B cell (primary cell): Measurements from ENCODE around the gene NAT10. TPM values are rescaled to one million over a fixed set of nuclear protein-coding genes. Genes with fewer than 3 reads are reported as not detected.

ENCODE experiments used
- ATAC-seq: fragments of 200-7000 bp; cut with Tn5 transposase; one replicate; pipeline ENCODE4 v1.10.0; 2021; ENCODE audit warnings: low read depth, mild to moderate bottlenecking, moderate number of reproducible peaks, moderate library complexity
- CTCF ChIA-PET: fragments of 350-600 bp; sonication (Branson Sonifier 250); formaldehyde crosslinking; loops from one replicate; lab custom pipeline; 2021; ENCODE audit warnings: antibody characterized with exemption, inconsistent platforms; lab: Charles Lee
- POLR2A ChIA-PET: fragments of 350-600 bp; sonication (Branson Sonifier 250); formaldehyde crosslinking; loops from one replicate; lab custom pipeline; 2021; ENCODE audit warnings: antibody characterized with exemption; lab: Charles Lee
- DNase-seq: peaks from one replicate; pipeline ENCODE4 v3.0.0; 2013
- H2AFZ ChIP-seq: 2 replicates; pipeline ENCODE4 v1.6.1; 2012; ENCODE audit warnings: mild to moderate bottlenecking, low read depth, low read length; ENCODE audit not compliant: insufficient read depth, poor library complexity, severe bottlenecking
- H3K27ac ChIP-seq, 2 donors: 1 replicate in 1 of 2; 2 replicates in 1 of 2; pipeline ENCODE4 v1.5.1; 2012 to 2013; ENCODE audit warnings: low read length in 2 of 2, mild to moderate bottlenecking in 2 of 2, moderate library complexity in 1 of 2
- H3K27me3 ChIP-seq, 4 experiments: fragments of 200-600 bp in 1 of 4; sonication (generic) in 1 of 4; replicated peaks in 1 of 4; 1 replicate in 2 of 4; 2 replicates in 2 of 4; pipeline versions ENCODE4 v1.6.1 to v1.7.0; 2013 to 2016; ENCODE audit warnings: low read length in 3 of 4, mild to moderate bottlenecking in 2 of 4, mixed read lengths in 1 of 4, moderate library complexity in 1 of 4; ENCODE audit not compliant: insufficient read depth in 4 of 4, control insufficient read depth in 3 of 4; ENCODE audit errors: control extremely low read depth in 1 of 4
- H3K36me3 ChIP-seq, 2 experiments: replicated peaks in 1 of 2; 1 replicate in 1 of 2; 2 replicates in 1 of 2; pipeline versions ENCODE4 v1.6.1 to v1.7.1; 2013; ENCODE audit warnings: low read length in 1 of 2; ENCODE audit not compliant: insufficient read depth in 2 of 2, control insufficient read depth in 1 of 2; ENCODE audit errors: control extremely low read depth in 1 of 2, extremely low read depth in 1 of 2
- H3K4me1 ChIP-seq, 2 donors: fragments of 200-600 bp in 1 of 2; sonication (generic) in 1 of 2; 1 replicate in 1 of 2; 2 replicates in 1 of 2; pipeline versions ENCODE4 v1.5.1 to v1.6.1; 2013 to 2017; ENCODE audit warnings: low read length in 2 of 2; ENCODE audit not compliant: control insufficient read depth in 2 of 2, insufficient read depth in 2 of 2
- H3K4me2 ChIP-seq: replicated peaks from 2 replicates; pipeline ENCODE3; 2012; ENCODE audit warnings: mild to moderate bottlenecking, low read depth, low read length; ENCODE audit not compliant: poor library complexity, severe bottlenecking
- H3K4me3 ChIP-seq, 5 experiments: fragments of 200-600 bp in 1 of 5; sonication (generic) in 1 of 5; 1 replicate in 3 of 5; 2 replicates in 2 of 5; pipeline versions ENCODE4 v1.5.1 to v1.7.0; 2011 to 2016; ENCODE audit warnings: low read length in 4 of 5, mild to moderate bottlenecking in 4 of 5, low read depth in 2 of 5, control low read depth in 1 of 5, moderate library complexity in 1 of 5; ENCODE audit not compliant: insufficient read depth in 1 of 5; ENCODE audit errors: control extremely low read depth in 1 of 5, extremely low read depth in 1 of 5
- H3K79me2 ChIP-seq: fragments of 200-600 bp; sonication (generic); one replicate; pipeline ENCODE4 v1.6.0; 2016; ENCODE audit warnings: low read length; ENCODE audit not compliant: control insufficient read depth, insufficient read depth
- H3K9ac ChIP-seq: fragments of 200-600 bp; sonication (generic); 2 replicates; pipeline ENCODE4 v1.6.1; 2017; ENCODE audit warnings: mild to moderate bottlenecking, low read length, moderate library complexity
- H3K9me3 ChIP-seq, 3 donors: one replicate each; pipeline versions ENCODE4 v1.6.1 to v1.7.1; 2013; ENCODE audit warnings: low read length in 2 of 3; ENCODE audit not compliant: control insufficient read depth in 2 of 3, insufficient read depth in 1 of 3; ENCODE audit errors: control extremely low read depth in 1 of 3
- H4K20me1 ChIP-seq: 2 replicates; pipeline ENCODE4 v1.6.0; 2012; ENCODE audit warnings: mild to moderate bottlenecking, low read length; ENCODE audit not compliant: insufficient read depth, control insufficient read depth, poor library complexity, severe bottlenecking
- H3K27ac Mint-ChIP-seq: one replicate; pipeline ENCODE4 v1.8.0; 2021; ENCODE audit warnings: mixed read lengths
- H3K27me3 Mint-ChIP-seq: one replicate; pipeline ENCODE4 v1.8.0; 2021; ENCODE audit warnings: mixed read lengths
- H3K4me1 Mint-ChIP-seq: one replicate; pipeline ENCODE4 v1.8.0; 2021; ENCODE audit warnings: mixed read lengths
- H3K4me3 Mint-ChIP-seq: one replicate; pipeline ENCODE4 v1.8.0; 2021; ENCODE audit warnings: mixed read lengths
- H3K9me3 Mint-ChIP-seq: one replicate; pipeline ENCODE4 v1.8.0; 2022; ENCODE audit warnings: mixed read lengths; ENCODE audit not compliant: insufficient read depth
- EZH2 ChIP-seq: IDR thresholded peaks from 2 replicates; pipeline ENCODE4 v1.6.1; 2012; ENCODE audit warnings: borderline replicate concordance, low read depth, mild to moderate bottlenecking, moderate library complexity, low read length; ENCODE audit not compliant: insufficient read depth, poor library complexity, severe bottlenecking
- WGBS: methylation state at CpG from one replicate; pipeline ENCODE4 v1.1.5; 2013; ENCODE audit warnings: missing lambda C conversion rate; ENCODE audit not compliant: insufficient coverage; 5-methylcytosine and 5-hydroxymethylcytosine counted together
- intact Hi-C: fragments of 100-400 bp; cut with micrococcal nuclease; formaldehyde crosslinking; loops from one replicate; pipeline ENCODE4 v1.10.0; 2022
- polyA plus RNA-seq: library from polyadenylated mRNA; depleted of rRNA; stranded (reverse); fragments of >200 nt; gene quantifications from 2 replicates; pipeline ENCODE4 v1.2.3, GENCODE V29; 2012
- total RNA-seq, 2 donors: library from RNA; stranded (reverse); fragments of 120-200 nt in 1 of 2; gene quantifications; 1 replicate in 1 of 2; 2 replicates in 1 of 2; pipeline versions ENCODE4 v1.2.3 to v1.2.4, GENCODE V29; 2013 to 2022
- TF ChIP-seq, protein P1 (sequence below): fragments of 200-600 bp; IDR thresholded peaks from one replicate; pipeline ENCODE4 v1.8.0; 2022; ENCODE audit warnings: antibody characterized with exemption, mild to moderate bottlenecking

NAT10 gene
- total and polyA plus RNA-seq, 2 donors (not counting 1 experiment from before 2014, with no cell fraction given), result 24.9 to 73.5 TPM

DNA sequence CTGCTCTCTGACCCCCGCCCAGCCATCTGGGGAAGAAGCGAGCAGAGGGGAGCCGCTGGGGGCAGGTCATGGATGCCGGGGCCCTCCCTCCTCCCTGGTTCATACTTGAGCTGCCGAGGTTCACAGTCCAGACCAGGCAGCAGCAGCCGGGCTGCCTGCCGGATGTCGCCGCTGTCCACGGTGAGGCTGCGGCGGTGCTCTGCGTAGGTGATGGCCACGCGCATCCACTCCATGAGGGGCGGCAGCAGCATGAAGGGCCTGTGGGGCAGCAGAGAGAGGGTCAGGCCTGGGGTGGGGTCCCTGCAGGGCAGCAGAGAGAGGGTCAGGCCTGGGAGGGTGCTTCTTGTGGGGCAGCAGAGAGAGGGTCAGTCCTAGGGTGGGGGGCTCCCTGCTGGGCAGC is 67.6 kb downstream of the NAT10 start:
- CTCF ChIA-PET, result interaction anchor here (1.0 to 7.0 kb wide), 6 partner anchors 9 to 321 kb away, joined by 3 to 129 read pairs (median 7); partner anchors contain the start of gene ABTB2
- Mint-ChIP-seq H3K4me3 (no peak overlapping the region), H3K27ac (no peak overlapping the region)

More for the DNA sequence above, 67.6 kb downstream of the NAT10 start:
- no peak overlapping the region for H3K9ac ChIP-seq
- no peaks in the 10 kb centered on the region for H3K36me3 ChIP-seq
- no peaks in the 10 kb centered on the region for H3K27me3 Mint-ChIP-seq
- TF ChIP-seq EZH2, result no peak
- TF ChIP-seq, protein P1, sequence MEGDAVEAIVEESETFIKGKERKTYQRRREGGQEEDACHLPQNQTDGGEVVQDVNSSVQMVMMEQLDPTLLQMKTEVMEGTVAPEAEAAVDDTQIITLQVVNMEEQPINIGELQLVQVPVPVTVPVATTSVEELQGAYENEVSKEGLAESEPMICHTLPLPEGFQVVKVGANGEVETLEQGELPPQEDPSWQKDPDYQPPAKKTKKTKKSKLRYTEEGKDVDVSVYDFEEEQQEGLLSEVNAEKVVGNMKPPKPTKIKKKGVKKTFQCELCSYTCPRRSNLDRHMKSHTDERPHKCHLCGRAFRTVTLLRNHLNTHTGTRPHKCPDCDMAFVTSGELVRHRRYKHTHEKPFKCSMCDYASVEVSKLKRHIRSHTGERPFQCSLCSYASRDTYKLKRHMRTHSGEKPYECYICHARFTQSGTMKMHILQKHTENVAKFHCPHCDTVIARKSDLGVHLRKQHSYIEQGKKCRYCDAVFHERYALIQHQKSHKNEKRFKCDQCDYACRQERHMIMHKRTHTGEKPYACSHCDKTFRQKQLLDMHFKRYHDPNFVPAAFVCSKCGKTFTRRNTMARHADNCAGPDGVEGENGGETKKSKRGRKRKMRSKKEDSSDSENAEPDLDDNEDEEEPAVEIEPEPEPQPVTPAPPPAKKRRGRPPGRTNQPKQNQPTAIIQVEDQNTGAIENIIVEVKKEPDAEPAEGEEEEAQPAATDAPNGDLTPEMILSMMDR, result no peak
- 96% methylated on average over 16 of the region's 16 CpGs for WGBS
- H3K9me3 Mint-ChIP-seq, result no peaks in the 10 kb centered on the region
- no peak overlapping the region for H3K27ac ChIP-seq
- peaks cover 0 to 11% (median 0%) of the 10 kb centered on the region in 4 experiments for H3K27me3 ChIP-seq
- no peak for ATAC-seq
- no peak overlapping the region for H3K4me2 ChIP-seq
- peaks cover 5% of the 10 kb centered on the region for H3K4me1 Mint-ChIP-seq
- H4K20me1 ChIP-seq, result no peaks in the 10 kb centered on the region
- no peaks in the 10 kb centered on the region for H3K79me2 ChIP-seq
- H3K9me3 ChIP-seq, result no peaks in the 10 kb centered on the region
- intact Hi-C loops, result no loop called here
- no peak for DNase-seq
- H3K4me3 ChIP-seq, result no peak overlapping the region
- peaks cover 0 to 11% of the 10 kb centered on the region in 2 donors for H3K4me1 ChIP-seq
- POLR2A ChIA-PET, result no interaction called here
- no peak overlapping the region for H2AFZ ChIP-seq
